Ovary (tissue), 10 donors: ENCODE data around the gene ZNF415. TPM values are rescaled to one million over a fixed set of nuclear protein-coding genes. Genes with fewer than 3 reads are reported as not detected.

Experiments
- DNase-seq, 5 donors: peaks; one replicate each; pipeline ENCODE4 v3.0.0-alpha.2; 2019 to 2020
- H3K27ac ChIP-seq, 2 donors: fragments of 200-600 bp; one replicate each; pipeline versions ENCODE4 v1.5.1 to v1.8.0; 2019 to 2022
- H3K27me3 ChIP-seq: fragments of 200-600 bp; one replicate; pipeline ENCODE4 v1.8.0; 2022
- H3K36me3 ChIP-seq: fragments of 200-600 bp; sonication (generic); one replicate; pipeline ENCODE4 v1.5.1; 2019
- H3K4me1 ChIP-seq: one replicate; pipeline ENCODE4 v1.8.1; 2013; ENCODE audit warnings: mild to moderate bottlenecking, moderate library complexity; ENCODE audit not compliant: insufficient read depth
- H3K4me3 ChIP-seq: fragments of 200-600 bp; sonication (generic); one replicate; pipeline ENCODE4 v1.5.1; 2017
- H3K9me3 ChIP-seq, 2 donors: fragments of 200-600 bp in 1 of 2; sonication (generic) in 1 of 2; one replicate each; pipeline versions ENCODE4 v1.5.1 to v1.8.1; 2013 to 2019; ENCODE audit warnings: mild to moderate bottlenecking in 1 of 2, moderate library complexity in 1 of 2
- EP300 ChIP-seq: sonication (generic); formaldehyde crosslinking; IDR thresholded peaks from one replicate; pipeline ENCODE4 v1.6.1; 2017; ENCODE audit warnings: antibody characterized with exemption
- POLR2A ChIP-seq: fragments of 450-650 bp; IDR thresholded peaks from one replicate; pipeline ENCODE4 v1.6.1; 2017; ENCODE audit warnings: antibody characterized with exemption, mild to moderate bottlenecking, moderate library complexity
- WGBS, 3 donors: extraction: QIAGEN DNeasy Blood & Tissue Kit in 1 of 3; methylation state at CpG; one replicate each; pipeline versions ENCODE4 v1.1.5 to v1.1.7; 2013 to 2017; 5-methylcytosine and 5-hydroxymethylcytosine counted together
- intact Hi-C, 4 donors: fragments of 100-400 bp; cut with DNase I; formaldehyde crosslinking; loops; one replicate each; pipeline versions ENCODE4 v1.11.0 to v1.15.1; 2022 to 2023
- long read RNA-seq, 3 donors: library from polyadenylated mRNA in 2 of 3; unstranded in 2 of 3; transcript quantifications; one replicate each; pipeline ENCODE4 v2.0.0 and lab custom pipeline, GENCODE V29; 2021 to 2026
- polyA plus RNA-seq, 2 donors: library from polyadenylated mRNA; stranded (reverse); fragments of 200-250 nt in 1 of 2; fragments of 350-450 nt in 1 of 2; fragmentation: Illumina TruSeq in 1 of 2; extraction: RNeasy Lipid Tissue Mini Kit (QIAGEN cat#74804) in 1 of 2; gene quantifications; one replicate each; pipeline ENCODE4 v1.2.3, GENCODE V29; 2013 to 2014
- total RNA-seq, 7 donors: library from RNA; depleted of rRNA in 2 of 7; stranded (reverse); fragments of >200 nt in 2 of 7; fragmentation: NEBNext Ultra II Directional in 3 of 7; extraction: Animal tissue kit (Norgen Biotek cat#: 25700) in 3 of 7; gene quantifications; one replicate each; pipeline versions ENCODE4 v1.1.0 to v1.2.4, GENCODE V29; 2016 to 2023
- TF ChIP-seq, protein P1 (sequence below), 3 donors: fragments of 450-650 bp in 2 of 3; fragments of 200-600 bp in 1 of 3; IDR thresholded peaks; one replicate each; pipeline versions ENCODE4 v1.5.1 to v1.8.0; 2016 to 2022; ENCODE audit warnings: antibody characterized with exemption in 3 of 3, mild to moderate bottlenecking in 1 of 3
- donor health status: DM: no; HTN: no; CAD: no; lungs with moderate emphysema.
- donor health status: DM: no; HTN: no; CAD: no.
- donor health status: Bipolar disorder and iron deficiency.
- donor health status: DM: yes; HTN: yes; CAD: no.
- donor health status: DM: no; HTN: no; CAD: no.
- donor health status: DM: yes; HTN: yes; CAD: no.

The ZNF415 gene
- total RNA-seq (10 to 100 TPM in 6 of 7 donors, 1 to 10 TPM in 1; 7.0 to 18.6 (median 12.4) TPM), polyA plus RNA-seq (10 to 100 TPM in 1 of 2 donors, 1 to 10 TPM in 1; 9.1 to 12.0 TPM)
- long read RNA-seq, donor 1, partial matches to known transcripts = 2 of 13 reads
- long read RNA-seq, donor 1, other reads (novel, unspliced or antisense) = 6 of 13 reads
- long read RNA-seq, donor 2, partial matches to known transcripts = 0 of 4 reads
- long read RNA-seq, donor 2, other reads (novel, unspliced or antisense) = 0 of 4 reads
- long read RNA-seq, donor 3, partial matches to known transcripts = 0 of 3 reads
- long read RNA-seq, donor 3, other reads (novel, unspliced or antisense) = 1 of 3 reads

DNA sequence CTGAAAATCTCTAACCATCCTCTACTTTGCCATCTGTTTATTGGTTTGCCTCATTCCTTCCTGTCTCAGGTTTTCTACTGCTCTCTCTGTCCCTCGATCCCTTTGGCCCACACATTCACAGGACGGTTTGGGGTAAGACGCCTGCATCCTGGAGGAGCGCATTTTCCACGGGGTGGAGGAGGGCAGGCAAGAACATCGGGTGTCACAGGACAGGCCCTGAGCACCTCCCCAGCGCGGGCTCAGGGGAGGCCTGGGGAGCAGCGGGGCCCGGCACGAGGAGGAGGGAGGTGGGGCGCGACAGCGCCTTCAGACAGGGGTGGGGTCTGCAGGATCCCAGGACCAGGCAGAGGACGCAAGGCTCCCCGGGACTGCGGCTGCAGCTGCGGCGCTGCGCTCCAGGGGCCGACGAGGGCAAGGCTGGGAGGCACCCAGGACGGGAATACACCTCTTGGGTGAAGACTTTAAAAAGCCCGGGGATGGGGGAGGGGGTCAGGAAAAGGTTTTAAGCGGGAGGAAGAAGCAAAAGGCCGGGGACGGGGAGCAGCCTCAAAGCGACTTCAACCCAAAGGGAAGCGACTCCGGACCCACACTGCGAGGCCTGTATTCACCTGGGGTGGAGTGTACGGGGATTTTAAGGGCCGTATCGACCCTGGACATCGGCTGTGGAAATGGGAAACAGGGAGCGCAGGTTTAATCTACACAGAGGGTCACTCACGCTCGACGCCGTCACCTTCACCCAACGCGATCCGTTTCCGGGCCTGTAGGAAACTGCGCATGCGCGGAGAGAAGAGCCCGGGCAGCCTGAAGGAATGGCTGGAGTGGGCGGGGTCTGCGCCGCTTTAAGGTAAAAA is at the start of gene ZNF415:
Gene ZNF415 (minus strand): TSS at position 770 of the 851 bp plus-strand sequence. CDS start 10,234 bp downstream, outside the sequence.
- DNase-seq = peak; percentile 86 to 90 (median 87)
- WGBS, 3 donors = 1 to 2% (median 1%) methylated on average over 51 of the region's 51 CpGs

DNA sequence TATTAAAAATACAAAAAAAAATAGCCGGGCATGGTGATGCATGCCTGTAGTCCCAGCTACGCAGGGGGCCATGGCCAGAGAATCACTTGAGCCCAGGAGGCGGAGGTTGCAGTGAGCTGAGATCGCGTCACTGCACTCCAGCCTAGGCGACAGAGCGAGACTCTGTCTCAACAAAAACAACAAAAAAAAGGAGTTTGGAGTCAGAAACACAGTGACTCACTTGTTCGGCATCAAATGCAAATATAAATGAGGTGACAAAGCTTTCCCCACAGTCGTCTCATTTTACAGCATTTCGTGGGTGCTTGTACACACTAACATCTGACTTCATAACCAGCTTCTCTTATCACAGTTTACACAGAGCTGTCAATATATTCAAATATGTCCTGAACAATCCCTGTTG is 49.5 kb upstream of the ZNF415 start:
- Histone ChIP-seq H3K9me3 (no peaks in the 10 kb centered on the region), H3K4me3 (no peak overlapping the region), H3K36me3 (no peaks in the 10 kb centered on the region), H3K27ac (no peak overlapping the region), H3K27me3 (no peaks in the 10 kb centered on the region), H3K4me1 (no peaks in the 10 kb centered on the region)
- WGBS, 3 donors = 95 to 96% (median 96%) methylated on average over 10 of the region's 10 CpGs
- DNase-seq = no peak
- TF ChIP-seq POLR2A (no peak), EP300 (no peak)
- TF ChIP-seq, protein P1, sequence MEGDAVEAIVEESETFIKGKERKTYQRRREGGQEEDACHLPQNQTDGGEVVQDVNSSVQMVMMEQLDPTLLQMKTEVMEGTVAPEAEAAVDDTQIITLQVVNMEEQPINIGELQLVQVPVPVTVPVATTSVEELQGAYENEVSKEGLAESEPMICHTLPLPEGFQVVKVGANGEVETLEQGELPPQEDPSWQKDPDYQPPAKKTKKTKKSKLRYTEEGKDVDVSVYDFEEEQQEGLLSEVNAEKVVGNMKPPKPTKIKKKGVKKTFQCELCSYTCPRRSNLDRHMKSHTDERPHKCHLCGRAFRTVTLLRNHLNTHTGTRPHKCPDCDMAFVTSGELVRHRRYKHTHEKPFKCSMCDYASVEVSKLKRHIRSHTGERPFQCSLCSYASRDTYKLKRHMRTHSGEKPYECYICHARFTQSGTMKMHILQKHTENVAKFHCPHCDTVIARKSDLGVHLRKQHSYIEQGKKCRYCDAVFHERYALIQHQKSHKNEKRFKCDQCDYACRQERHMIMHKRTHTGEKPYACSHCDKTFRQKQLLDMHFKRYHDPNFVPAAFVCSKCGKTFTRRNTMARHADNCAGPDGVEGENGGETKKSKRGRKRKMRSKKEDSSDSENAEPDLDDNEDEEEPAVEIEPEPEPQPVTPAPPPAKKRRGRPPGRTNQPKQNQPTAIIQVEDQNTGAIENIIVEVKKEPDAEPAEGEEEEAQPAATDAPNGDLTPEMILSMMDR (IDR thresholded peaks at IDR 0.05) = no peak
- intact Hi-C loops = no loop called here

More for the DNA sequence above, at the start of gene ZNF415:
- H3K4me3 ChIP-seq = peak within 1 kb of the TSS; percentile 60
- no peaks in the 10 kb centered on the region for H3K9me3 ChIP-seq
- no peaks in the 10 kb centered on the region for H3K36me3 ChIP-seq
- intact Hi-C loops = no loop called here
- TF ChIP-seq POLR2A (no peak), EP300 (no peak)
- TF ChIP-seq, protein P1 (IDR thresholded peaks at IDR 0.05) = no peak
- H3K27me3 ChIP-seq = no peaks in the 10 kb centered on the region
- peaks cover 4% of the 10 kb centered on the region for H3K4me1 ChIP-seq
- H3K27ac ChIP-seq = peak within 1 kb of the TSS in 1 of 2 donors; percentile 7

DNA sequence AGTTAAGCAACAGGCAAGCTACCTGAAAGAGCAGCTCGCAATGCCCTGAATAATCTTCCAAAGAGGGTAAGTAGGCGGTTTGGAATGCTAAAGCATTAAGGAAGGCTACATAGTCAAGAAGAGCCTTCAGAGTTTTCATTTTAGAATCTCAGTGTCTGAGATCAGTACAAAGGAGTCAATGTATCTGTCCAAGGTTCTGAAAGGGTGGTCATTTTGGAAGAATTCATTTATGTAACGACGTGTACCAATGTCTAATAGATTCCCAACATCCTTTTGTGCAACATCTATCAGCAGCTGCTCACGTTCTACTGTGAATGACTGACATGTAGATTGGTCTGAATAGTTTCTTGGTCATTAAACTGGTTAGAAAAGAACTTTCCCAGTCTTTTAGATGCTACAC is 45.3 kb upstream of the ZNF415 start:
- TF ChIP-seq, protein P1 (IDR thresholded peaks at IDR 0.05) = no peak
- no peak for TF ChIP-seq POLR2A
- no peak for TF ChIP-seq EP300

DNA sequence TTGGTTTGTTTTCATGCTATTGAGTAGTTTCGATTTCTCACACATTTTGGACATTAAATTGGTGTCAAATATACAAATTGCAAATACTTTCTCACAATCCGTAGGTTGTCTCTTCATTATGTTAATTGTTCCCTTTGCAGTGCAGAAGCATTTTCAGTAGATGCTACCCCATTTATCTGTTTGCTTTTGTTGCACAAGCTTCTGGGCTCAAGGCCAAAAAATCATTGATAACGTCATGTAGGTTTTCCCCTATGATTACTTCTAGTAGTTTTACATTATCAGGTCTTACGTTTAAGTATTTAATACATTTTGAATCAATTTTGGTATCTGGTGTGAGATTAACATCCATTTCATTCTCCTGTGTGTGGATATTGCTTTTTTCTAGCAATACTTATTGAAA is 40.2 kb upstream of the ZNF415 start:
- intact Hi-C loops = no loop called here
- H3K4me1 ChIP-seq = no peaks in the 10 kb centered on the region
- WGBS, 3 donors = 54 to 59% (median 56%) methylated on average over 4 of the region's 4 CpGs
- no peaks in the 10 kb centered on the region for H3K9me3 ChIP-seq
- TF ChIP-seq EP300 = no peak
- TF ChIP-seq, protein P1 (IDR thresholded peaks at IDR 0.05) = no peak
- TF ChIP-seq POLR2A = no peak
- no peak overlapping the region for H3K4me3 ChIP-seq
- H3K27ac ChIP-seq = no peak overlapping the region
- H3K27me3 ChIP-seq = no peaks in the 10 kb centered on the region
- DNase-seq = no peak
- H3K36me3 ChIP-seq = no peaks in the 10 kb centered on the region

More for the DNA sequence above, 45.3 kb upstream of the ZNF415 start:
- Histone ChIP-seq H3K4me1 (no peaks in the 10 kb centered on the region), H3K4me3 (no peak overlapping the region), H3K27ac (no peak overlapping the region), H3K27me3 (no peaks in the 10 kb centered on the region), H3K9me3 (no peaks in the 10 kb centered on the region), H3K36me3 (no peaks in the 10 kb centered on the region)
- 86 to 92% (median 87%) methylated on average over 5 of the region's 5 CpGs for WGBS, 3 donors
- no peak for DNase-seq
- intact Hi-C loops = no loop called here
